Measurements from ENCODE around the gene FGD2. TPM values are rescaled to one million over a fixed set of nuclear protein-coding genes. Genes with fewer than 3 reads are reported as not detected.

FGD2 gene
- total RNA-seq, 1 donor from 2014 or later, result not detected

DNA sequence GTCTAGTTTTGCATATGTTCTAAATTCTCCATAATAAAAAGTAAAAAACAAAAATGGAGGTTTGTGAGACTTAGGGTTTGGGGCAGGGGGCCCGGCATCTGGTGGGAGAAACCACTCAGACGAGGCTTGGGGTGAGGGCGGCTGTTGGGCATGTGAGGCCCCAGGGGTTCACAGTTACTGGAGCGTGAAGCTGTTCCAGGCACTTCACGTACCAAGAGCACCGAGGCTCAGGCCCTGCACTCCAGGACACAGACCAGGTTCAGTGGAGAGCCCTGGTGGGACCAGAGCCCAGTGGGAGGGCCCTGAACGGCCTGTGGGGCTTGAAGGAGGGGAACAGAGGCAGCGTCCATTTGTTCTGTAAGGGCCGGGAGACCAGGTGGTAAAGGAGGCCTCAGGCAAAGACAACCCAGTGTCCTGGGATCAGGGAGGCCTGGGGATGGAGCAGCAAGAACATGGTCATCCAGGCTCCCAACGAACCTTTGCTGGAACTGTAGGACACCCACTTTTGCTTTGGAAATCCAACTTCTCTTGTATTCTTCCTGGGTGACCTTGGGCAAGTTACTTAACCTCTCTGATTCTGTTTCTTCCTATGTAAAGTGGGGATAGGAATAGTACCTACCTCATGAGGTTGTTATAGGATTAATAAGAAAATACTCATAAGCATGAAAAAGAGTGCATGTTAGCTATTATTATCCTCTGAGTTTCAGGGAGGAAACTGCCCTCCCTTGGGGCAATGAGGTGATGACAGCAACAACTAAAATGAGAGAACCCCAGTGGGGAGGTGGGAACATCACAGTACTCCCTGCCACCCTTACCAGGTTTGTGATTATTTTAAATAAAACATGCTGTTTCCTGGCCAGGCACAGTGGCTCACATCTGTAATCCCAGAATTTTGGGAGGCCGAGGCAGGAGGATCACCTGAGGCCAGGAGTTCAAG is 1.1 kb upstream of the FGD2 start:
- Mint-ChIP-seq H3K4me1 (no peaks in the 10 kb centered on the region), H3K27me3 (ENCODE audit: low read depth) (peaks cover 8% of the 10 kb centered on the region), H3K27ac (no peak overlapping the region), H3K9me3 (no peaks in the 10 kb centered on the region), H3K4me3 (no peak overlapping the region), H3K36me3 (no peaks in the 10 kb centered on the region)
- TF ChIP-seq, protein P1, sequence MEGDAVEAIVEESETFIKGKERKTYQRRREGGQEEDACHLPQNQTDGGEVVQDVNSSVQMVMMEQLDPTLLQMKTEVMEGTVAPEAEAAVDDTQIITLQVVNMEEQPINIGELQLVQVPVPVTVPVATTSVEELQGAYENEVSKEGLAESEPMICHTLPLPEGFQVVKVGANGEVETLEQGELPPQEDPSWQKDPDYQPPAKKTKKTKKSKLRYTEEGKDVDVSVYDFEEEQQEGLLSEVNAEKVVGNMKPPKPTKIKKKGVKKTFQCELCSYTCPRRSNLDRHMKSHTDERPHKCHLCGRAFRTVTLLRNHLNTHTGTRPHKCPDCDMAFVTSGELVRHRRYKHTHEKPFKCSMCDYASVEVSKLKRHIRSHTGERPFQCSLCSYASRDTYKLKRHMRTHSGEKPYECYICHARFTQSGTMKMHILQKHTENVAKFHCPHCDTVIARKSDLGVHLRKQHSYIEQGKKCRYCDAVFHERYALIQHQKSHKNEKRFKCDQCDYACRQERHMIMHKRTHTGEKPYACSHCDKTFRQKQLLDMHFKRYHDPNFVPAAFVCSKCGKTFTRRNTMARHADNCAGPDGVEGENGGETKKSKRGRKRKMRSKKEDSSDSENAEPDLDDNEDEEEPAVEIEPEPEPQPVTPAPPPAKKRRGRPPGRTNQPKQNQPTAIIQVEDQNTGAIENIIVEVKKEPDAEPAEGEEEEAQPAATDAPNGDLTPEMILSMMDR (IDR thresholded peaks at IDR 0.05; ENCODE audit: unreplicated experiment), result no peak
- DNase-seq (ENCODE audit: low spot score in 2 of 2, unreplicated experiment in 2 of 2), result no peak

DNA sequence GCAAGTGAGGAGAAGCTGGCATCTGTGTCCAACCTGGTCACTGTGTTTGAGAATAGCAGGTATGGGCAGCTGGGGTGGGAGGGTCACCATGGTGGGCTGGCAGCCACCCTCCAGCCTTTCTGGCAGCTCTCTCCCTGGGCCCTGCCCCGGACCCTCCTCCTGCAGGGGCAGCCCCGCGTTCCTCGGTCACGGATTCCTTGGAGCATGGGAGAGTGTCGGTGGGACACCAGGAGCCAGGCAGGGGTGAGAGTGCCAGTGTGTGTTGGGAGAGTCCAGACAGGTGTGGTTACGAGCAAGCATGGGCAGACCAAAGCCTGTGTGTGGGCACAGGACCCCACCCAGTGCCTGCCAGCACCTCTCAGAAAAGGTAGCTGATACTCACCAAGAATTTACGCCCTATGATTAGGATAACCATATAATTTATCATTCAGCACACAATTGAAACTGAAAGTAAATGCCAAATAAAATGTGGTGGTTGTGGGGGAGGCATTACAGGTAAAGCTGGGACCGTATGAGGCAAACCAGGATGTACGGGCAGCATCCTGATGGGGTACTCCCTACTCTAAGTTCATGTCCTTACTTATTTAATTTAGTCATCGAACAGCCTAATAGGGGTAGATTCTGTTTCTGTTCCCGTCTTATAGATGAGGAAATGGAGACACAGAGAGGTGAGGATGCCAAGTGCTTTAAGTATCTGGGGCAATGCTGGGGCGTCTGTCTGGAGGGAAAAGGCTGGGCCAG is 542 bp downstream of the FGD2 start:
- Mint-ChIP-seq H3K27me3 (ENCODE audit: low read depth) (peaks cover 8% of the 10 kb centered on the region), H3K4me3 (no peak overlapping the region), H3K9me3 (no peaks in the 10 kb centered on the region), H3K36me3 (no peaks in the 10 kb centered on the region), H3K27ac (no peak overlapping the region), H3K4me1 (no peaks in the 10 kb centered on the region)
- TF ChIP-seq, protein P1 (IDR thresholded peaks at IDR 0.05; ENCODE audit: unreplicated experiment), result no peak
- DNase-seq (ENCODE audit: low spot score in 2 of 2, unreplicated experiment in 2 of 2), result no peak

DNA sequence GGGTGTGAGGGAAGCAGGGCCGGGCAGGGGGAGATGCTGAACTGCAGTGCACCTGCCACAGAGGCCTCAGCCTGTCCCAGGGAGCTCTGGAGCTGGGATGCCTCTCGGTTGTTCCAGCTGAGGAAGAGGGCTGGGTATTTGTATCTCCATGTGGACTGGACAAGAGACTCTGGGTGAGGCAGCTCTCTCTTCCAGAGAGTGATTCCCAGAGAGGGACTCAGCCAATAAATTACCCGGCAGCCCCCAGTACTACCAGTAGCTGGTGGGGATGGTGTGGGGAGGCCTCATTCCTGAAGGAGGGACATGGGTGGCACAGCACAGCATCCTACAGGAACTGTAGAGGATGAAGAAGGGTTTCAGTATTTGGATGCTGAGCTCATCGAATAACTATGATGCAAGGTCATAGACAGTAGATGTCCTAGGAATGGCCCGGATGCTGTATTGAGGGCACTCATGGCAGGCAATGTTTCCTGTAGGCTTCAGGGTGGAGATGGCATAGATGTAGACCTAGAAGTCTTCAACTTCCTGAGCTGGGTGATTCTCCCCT is 1.4 kb downstream of the FGD2 start:
- Mint-ChIP-seq H3K27me3 (ENCODE audit: low read depth) (peaks cover 4% of the 10 kb centered on the region), H3K4me1 (no peaks in the 10 kb centered on the region), H3K4me3 (no peak overlapping the region), H3K9me3 (no peaks in the 10 kb centered on the region), H3K27ac (no peak overlapping the region), H3K36me3 (no peaks in the 10 kb centered on the region)
- TF ChIP-seq, protein P1 (IDR thresholded peaks at IDR 0.05; ENCODE audit: unreplicated experiment), result no peak
- DNase-seq (ENCODE audit: low spot score in 2 of 2, unreplicated experiment in 2 of 2), result no peak

DNA sequence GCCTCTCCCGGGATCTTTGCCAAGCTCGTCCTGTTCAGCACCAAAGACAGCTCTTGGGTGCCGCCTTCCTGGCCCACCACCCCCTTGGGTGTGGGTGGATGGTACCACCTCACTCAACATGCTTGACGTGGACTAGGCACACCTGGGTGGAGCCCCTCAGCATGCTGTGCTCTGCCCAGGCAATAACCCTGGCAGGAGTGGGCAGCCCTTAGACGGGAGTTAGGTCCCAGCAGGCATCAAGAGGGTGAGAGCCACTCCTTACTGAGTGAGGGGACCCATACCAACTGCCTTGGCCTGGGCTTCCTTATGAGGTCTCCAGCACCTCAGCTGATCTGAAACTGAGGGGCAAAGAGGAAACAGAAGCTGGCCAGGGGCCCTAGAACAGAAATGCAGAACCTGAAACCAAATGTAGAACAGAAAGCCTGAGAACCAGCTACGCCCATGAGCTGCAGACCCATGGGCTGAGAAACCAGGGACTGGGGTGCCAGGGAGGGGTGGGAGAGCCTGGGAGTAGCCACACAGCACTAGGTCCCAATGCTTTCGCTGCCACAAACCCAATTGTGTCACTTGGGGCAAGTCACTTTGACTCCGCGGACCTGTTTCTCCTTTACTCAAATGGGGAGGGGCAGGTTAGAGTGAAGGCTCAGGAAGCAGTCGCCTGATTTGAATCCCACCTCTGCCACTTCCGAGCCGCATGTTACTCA is 2.0 kb downstream of the FGD2 start:
- no peak for DNase-seq (ENCODE audit: low spot score in 2 of 2, unreplicated experiment in 2 of 2)
- TF ChIP-seq, protein P1 (IDR thresholded peaks at IDR 0.05; ENCODE audit: unreplicated experiment), result no peak

More for the DNA sequence above, 2.0 kb downstream of the FGD2 start:
- H3K27me3 Mint-ChIP-seq (ENCODE audit: low read depth), result no peaks in the 10 kb centered on the region
- H3K36me3 Mint-ChIP-seq, result no peaks in the 10 kb centered on the region
- H3K27ac Mint-ChIP-seq, result no peak overlapping the region
- H3K4me3 Mint-ChIP-seq, result no peak overlapping the region
- H3K4me1 Mint-ChIP-seq, result no peaks in the 10 kb centered on the region
- no peaks in the 10 kb centered on the region for H3K9me3 Mint-ChIP-seq
